ENCODE results near the gene PDCD1LG2.
"Not testable (repeated sequence)": the region's sequence is repeated elsewhere in the genome, so short reads cannot be mapped to it uniquely, and the experiment has no call there.

Gene PDCD1LG2

DNA sequence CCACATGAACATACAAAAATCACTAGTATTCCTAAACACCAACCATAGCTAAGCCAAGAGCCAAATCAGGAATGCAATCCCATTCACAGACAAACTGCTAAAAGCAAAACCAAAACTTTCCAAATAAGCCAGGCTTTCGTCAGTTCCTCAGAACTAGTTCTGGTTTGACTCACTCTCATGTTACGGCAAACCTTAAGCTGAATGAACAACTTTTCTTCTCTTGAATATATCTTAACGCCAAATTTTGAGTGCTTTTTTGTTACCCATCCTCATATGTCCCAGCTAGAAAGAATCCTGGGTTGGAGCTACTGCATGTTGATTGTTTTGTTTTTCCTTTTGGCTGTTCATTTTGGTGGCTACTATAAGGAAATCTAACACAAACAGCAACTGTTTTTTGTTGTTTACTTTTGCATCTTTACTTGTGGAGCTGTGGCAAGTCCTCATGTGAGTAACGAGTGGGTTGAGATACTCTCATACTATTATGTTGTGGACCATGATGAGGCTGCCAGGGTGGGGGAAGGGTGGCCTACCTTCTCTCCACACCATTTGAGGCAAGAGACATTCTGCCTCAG, at the start of gene PDCD1LG2:
Gene PDCD1LG2, plus strand, starts transcription at position 172 of the 572 bp plus-strand sequence. CDS start 12,016 bp downstream, outside the sequence.
- DNase-seq, result peak; percentile 30

DNA sequence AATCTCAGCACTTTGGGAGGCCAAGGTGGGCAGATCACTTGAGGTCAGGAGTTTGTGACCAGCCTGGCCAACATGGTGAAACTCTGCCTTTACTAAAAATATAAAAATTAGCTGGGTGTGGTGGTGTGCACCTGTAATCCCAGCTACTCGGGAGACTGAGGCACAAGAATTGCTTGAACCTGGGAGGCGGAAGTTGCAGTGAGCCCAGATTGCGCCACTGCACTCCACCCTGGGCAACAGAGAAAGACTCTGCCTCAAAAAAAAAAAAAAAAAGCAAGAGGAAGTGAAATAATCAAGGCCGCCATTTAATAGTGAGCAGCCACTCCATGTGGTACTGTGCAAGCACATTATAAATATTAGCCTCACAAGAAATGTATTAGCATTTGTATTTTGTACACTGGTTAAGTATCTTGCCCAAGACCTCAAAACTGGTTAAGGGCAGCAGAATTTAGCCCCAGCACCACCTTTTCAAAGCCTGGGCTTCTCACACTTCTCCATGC, 45.5 kb upstream of the PDCD1LG2 start:
- DNase-seq, result not testable (repeated sequence)

DNA sequence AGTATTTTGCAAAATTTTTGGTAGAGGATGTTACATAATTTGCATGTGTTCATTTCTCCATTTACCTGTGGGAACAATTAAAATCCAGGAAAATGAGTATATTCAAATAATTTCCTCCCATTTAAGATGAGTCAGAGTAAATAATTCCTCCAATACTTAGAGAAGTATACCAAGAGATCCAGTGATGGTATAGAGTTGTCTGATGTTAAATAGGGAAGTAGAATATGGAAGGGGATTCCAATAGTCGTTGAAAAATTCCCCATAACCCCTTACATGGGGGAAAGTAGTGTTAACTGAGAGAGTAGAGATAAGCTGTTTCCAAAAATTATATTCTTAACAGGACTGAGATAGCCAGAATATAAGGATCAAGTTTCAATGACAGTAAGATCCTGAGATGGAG, 44.3 kb upstream of the PDCD1LG2 start:
- no peak for DNase-seq

DNA sequence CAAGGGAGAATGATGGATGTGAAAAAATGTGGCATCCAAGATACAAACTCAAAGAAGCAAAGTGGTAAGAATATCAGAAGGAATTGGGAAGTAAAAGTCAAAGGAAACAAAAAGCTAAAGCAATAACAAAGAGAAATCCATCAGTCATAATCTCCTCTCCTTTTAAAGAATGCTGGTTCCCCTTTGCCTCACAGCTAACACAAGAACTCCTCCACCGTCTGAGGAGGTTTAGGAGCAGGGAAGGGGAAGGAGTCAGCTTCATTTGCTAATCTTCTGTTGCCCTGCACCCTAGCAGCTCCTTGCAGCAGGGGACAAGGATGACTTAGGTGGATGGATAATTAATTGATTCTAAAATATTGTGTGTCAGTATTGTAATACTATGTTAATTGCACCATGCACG, 43.6 kb upstream of the PDCD1LG2 start:
- DNase-seq, result no peak

DNA sequence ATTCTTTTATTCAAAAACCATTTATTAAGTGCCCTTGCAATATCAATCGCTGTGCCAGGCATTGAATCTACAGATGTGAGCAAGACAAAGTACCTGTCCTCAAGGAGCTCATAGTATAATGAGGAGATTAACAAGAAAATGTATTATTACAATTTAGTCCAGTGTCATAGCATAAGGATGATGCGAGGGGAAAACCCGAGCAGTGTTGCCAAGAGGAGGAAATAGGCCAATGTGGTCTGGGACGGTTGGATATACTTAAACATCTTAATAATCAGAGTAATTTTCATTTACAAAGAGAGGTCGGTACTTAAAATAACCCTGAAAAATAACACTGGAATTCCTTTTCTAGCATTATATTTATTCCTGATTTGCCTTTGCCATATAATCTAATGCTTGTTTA, 41.5 kb upstream of the PDCD1LG2 start:
- DNase-seq, result no peak

DNA sequence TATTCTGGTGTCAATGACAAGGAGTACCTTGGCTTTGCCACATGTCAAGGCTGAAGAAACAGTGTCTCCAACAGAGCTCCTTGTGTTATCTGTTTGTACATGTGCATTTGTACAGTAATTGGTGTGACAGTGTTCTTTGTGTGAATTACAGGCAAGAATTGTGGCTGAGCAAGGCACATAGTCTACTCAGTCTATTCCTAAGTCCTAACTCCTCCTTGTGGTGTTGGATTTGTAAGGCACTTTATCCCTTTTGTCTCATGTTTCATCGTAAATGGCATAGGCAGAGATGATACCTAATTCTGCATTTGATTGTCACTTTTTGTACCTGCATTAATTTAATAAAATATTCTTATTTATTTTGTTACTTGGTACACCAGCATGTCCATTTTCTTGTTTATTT, 40.2 kb upstream of the PDCD1LG2 start:
- no peak for DNase-seq

DNA sequence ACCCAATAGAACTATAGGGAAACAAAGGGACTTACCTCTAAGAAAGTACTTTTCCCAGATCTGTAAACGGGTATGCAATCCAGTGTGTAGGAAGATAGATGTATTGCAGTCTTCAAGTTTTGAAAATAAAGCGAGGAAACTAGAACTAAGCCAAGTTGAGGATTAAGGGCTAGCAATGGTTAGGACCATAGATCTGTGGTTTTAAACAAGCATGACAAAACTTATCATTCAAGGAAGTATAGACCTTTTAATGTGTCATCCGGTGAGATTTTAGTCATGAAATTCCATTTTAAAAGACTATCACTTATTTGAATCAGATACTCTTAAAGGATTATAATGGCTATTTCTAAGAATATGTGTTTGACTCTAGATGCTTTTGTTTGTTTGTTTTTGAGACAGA, 39.5 kb upstream of the PDCD1LG2 start:
- no peak for DNase-seq

DNA sequence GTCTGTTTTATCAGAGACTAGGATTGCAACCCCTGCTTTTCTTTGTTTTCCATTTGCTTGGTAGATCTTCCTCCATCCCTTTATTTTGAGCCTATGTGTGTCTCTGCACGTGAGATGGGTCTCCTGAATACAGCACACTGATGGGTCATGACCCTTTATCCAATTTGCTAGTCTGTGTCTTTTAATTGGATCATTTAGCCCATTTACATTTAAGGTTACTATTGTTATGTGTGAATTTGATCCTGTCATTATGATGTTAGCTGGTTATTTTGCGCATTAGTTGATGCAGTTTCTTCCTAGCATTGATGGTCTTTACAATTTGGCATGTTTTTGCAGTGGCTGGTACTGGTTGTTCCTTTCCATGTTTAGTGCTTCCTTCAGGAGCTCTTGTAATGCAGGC, 34.7 kb upstream of the PDCD1LG2 start:
- not testable (repeated sequence) for DNase-seq

DNA sequence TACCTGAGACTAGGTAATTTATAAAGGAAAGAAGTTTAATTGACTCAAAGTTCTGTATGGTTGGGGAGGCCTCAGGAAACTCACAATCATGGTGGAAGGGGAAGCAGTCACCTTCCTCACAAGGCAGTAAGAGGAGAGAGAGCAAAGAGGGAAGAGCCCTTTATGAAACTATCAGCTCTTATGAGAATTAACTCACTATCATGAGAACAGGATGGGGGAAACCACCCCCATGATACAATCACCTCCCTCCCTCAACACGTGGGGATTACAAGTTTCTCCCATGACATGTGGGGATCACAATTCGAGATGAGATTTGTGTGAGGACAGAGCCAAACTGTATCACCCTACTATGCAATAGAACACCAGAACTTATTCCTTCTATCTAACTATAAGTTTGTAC, 32.1 kb upstream of the PDCD1LG2 start:
- no peak for DNase-seq

DNA sequence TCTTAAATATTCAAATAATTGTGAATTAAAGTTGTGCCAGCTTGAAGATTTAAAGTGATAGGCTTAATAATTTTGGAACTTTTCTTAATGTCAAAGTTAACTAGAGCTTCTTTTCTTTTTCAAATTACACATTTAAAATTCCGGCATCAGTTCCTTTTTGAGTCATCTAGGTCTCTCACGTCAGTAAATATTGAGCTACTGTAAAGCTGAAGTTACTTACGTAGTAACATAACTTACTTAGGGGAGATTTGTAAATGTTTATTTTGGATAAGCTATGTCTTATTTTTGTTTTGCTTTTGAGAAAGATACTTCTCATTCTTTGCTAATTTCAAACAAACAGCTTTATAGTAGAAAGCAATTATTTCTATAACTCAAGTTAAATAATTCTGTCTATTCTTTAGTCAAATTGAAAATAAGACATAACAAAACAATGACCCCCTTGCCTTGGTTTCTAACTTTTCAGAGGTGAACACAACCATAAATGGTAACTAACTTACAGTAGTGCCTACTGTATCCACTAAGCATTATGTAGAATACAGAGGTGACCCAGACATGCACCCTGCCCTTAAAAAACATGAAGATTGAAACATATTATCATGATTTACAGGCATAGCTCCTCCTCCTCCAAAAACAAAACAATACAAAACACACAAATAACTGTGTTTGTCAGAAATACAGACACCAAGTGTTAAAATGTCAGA, 30.2 kb upstream of the PDCD1LG2 start:
- no peak for DNase-seq

DNA sequence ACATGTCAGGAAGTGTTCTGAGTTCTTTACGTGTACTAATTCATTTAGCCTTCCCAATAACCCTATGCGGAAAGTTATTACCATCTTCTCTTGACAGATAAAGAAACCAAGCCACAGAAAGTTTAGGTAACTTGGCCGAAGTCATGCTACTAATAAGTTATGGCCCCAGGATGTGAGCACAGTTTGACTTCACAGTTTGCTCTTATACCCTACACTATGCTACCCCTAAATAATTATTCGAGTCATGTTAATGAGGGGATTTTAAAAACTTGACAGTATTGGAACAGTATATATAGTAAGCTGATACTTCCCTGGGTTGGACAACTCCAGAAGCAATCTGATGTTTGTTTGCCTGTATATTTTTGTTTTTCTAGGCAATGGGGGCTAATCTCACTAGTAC, 29.4 kb upstream of the PDCD1LG2 start:
- no peak for DNase-seq

DNA sequence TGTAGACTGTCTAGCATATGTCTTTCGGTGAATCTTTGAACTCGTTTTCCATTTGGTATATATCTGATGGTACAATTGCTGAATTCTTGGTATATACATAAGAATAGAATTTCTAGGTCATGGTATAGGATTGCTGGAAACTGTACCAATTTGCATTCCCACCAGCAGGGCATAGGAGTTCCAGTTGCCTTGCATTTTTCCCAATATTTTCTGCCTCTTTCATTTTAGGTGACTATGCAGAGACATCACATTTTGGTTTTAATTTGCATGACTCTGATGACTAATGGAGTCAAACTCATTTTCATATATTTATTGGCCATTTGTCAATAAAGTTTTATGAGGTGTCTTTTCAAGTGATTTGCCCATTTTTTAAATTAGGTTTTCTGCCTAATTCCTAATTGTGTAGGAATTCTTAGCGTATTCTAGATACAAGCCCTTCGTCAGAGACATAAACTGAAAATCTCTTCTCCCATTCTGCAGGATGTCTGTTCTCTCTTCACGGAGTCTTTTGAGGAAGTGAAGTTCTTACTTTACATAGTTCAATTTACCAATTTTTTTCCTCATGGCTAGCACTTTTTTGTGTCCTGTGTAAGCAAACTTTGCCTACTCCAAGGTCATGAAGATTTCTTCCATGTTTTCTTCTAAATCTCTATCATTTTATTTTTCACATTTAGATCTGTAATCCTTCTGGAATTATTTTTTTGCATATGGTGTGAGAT, 28.9 kb upstream of the PDCD1LG2 start:
- DNase-seq, result no peak

DNA sequence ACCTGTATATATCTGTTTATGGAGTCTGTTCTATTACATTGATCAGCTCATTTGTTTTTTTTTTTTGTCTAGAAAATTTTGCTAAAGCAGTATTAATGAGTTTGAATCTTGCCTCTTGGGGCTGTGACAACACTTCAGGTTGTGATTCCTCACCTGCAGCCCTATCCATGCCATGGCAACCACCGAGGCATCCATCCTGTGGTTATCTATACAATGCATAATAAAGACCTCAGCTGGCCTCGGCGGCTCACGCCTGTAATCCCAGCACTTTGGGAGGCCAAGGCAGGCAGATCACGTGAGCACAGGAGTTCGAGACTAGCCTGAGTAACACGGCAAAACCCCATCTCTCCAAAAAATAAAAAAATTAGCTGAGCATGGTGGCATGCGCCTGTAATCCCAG, 28.1 kb upstream of the PDCD1LG2 start:
- no peak for DNase-seq

DNA sequence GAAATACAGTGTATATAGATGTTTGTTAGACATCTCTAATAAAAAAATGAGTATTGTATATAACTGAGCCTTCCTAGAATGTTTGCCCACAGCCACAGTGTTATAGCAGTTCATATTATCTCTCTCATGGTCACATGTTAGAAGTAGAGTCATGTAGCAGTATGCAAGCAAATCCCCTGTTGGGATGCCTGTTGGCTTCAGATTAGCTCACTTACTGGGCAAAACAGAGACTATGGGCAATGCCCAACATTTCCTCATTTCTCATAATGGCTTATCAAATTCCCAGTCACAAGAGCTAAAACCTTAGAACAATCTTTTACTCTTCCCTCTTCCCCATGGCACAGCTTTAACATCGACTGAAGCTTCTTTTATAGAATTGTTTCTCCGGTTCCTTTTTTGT, 27.0 kb upstream of the PDCD1LG2 start:
- DNase-seq, result no peak

DNA sequence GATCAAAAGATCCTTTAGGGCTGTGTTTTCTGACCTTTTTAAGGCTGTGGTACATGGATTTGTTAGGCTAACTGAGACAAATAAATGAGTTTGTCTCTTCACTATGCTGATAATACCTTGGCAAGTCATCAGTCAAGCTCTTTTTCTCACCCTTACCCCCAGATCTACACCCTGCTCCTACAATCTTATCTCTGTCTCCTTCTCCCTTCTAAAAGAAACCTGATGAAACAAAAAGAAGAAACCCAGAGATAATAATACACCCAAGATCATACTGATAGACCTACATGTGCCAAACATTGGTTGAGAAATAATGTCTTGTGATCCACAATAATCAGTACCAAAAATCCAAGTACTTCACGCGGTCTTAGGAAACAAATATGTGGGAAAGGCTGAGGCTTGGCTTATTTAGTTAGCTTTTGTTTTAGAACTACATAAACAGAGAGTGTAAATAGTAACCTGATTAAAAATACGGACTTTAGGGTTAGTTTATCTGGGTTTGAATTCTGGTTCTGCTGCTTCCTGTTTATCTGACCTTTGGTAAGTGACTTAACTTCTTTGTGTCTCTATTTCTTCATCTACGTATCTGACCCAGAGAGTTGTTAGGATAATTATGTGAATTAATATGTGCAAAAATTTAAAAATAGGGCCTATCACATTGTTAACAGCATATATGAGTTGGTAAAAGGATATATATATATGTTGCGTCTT, 24.8 kb upstream of the PDCD1LG2 start:
- no peak for DNase-seq

DNA sequence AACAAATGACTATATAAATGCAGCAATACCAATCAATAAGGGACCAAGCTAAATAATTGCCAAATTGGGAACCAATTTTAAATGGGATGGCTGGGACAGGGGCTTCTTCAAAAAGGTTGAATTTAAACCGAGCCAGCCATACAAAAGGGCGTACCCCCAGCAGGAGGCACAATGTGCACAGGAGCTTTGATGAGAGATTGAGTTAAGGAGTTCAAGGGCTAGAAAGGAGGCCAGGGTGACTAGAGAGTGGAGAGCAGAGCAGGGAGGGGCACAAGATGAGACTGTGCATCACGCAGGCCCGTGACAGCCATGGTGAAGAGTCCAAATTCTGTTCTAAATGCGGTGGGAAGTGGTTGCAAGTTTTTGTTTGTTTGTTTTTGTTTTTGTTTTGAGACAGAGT, 23.3 kb upstream of the PDCD1LG2 start:
- DNase-seq, result no peak

DNA sequence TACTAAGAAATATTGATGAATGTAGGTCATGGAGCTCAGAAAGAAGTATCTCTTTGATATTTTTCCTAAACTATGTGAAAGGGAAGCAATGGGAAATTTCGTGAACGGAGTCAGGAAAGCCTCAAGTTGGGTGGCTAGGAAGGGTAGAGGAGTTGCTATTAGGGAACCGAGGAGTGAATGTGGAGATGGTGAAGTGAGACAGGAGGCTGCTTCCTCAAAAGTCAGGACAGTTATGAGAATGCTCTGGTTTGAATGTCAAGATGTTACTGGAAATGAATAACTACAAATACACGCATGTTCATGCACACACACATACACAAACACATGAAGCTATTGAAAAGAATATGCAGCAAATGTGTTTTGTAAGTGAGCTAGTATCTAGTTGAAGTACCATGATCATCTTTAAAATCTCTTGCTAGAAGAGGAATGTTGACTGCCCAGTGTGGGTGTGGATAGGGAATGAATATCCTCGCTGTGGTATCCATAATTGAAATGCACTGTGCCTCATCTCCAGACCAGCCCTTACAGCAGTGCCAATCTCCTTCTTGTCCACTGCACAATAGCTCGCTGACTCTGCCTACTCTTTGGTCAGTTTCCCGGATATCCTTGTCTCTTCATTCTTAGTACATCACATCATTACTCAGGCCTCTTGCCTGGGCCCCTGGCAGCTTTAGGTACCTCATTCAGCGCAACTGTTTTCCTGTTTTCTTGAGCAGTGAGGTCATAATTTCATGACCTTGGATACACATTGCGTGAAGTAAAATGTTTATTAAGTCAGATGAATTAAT, 21.9 kb upstream of the PDCD1LG2 start:
- DNase-seq, result no peak

DNA sequence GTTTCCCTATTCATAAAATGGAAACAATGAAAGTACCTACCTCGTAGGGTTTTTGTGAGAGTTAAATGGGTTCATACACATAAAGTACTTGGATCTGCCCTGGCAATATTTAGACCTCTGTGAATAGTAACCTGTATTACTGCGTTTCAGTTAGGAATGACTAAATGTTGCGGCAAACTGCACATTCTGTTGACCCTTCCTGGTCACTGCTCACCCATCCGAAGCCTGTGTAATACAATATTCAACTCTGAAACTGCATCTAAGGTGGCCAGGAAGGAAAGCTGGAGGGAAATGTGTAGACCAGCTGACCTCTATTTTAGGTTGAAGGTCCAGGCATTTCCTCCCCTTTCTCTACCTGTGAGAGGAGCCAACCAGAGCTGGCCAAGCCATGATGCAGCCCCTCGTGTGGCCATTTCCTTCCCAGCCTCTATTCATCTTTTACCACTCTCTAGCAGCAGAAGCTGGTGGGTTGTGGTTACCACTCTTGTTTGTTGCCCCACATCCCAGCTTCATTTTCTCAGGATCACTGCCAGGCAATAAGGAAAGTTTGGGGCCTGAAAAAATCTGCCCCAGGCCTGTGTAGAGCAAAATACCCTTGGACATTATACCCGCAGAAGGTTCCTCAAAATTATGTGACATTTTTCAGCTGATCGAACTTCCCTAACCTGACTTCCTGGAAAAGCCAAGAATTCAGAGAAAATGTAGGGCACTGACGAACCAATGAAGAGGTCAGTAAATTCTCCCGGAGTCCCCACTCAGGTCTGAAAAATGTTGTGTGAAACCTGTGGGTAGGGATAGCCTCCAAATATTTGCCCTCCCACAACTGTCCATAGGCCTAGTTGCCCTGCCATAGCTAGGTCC, 20.5 kb upstream of the PDCD1LG2 start:
- DNase-seq, result no peak

DNA sequence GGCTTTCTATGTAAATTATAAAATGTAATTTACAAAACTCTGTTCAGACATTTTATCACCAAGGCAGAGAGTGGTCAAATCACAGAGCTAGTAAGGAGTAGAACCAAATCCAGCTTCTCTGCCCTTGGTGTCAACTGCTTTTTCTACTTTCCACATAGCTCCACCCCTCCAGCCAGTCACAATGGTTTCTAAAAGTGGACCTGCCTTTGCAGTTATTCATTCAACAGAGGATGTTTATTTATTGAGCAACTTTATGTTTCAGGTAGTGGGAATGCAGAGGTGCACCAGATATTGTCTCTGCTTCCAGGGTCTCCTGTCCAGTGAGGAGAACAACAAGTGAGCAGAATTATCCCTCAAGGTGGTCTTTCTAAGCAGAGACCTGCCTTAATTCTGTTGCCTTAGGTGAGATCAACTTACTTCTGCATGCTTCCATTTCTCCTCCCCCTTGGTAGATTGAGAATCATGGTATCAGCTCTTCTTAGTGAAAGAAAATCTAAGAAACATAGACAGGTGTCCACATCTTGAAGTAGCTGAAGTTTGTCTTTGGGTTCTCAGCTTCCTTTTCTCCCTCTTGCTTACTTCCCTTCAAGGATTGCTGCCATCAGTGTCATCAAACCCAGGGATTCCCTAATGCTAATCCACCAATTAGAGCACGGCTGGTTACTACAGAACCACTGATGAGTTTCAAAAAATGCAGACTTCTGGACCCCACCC, 17.2 kb upstream of the PDCD1LG2 start:
- no peak for DNase-seq

DNA sequence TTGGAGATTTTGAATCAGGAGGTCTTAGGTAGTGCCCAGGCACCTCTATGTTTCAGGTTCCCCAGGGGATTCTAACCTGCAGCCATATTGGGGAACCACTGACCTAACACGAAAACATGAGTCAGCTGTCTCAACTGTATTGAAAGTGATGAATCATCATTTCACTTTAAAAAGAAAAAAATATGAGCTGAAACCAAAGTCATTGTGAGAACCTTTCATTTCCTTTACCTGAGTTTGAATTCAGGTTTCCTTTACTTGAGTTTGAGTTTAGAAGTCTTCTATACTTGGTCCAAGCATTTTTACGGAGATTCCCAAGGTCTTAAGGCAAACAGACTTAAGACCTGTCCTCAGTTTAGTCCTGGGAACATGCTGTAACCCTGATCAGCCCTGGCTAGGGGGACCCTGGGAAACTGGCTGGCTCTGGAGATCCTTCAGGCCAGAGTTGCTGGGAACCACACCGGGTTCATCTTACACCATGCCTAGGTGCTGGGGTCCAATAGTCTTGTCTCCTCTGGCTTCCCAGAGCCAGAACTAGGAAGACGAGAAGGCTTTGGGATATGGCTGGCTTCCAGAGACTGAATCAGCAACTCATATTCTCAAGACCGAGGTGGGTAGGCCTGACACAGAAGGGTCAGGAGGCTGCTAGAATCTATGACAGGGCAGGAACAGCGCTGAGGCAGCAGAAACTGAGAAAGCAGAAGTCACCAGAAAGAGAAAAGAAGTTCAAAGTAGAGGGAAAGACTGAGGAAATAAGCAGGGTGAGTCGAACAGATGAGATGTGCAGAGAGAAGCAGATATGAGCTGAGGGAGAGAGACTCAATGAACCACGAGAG, 16.4 kb upstream of the PDCD1LG2 start:
- DNase-seq, result peak; percentile 51

Data from amniotic stem cell (primary cell).